Neutrophil (primary cell): ENCODE results near the gene APC.

Experiments
- H3K27ac ChIP-seq: fragments of 200-600 bp; sonication (generic); 2 replicates; pipeline ENCODE4 v1.5.1; 2016; ENCODE audit warnings: mild to moderate bottlenecking, moderate library complexity
- H3K27me3 ChIP-seq: fragments of 200-600 bp; sonication (generic); 2 replicates; pipeline ENCODE4 v1.6.0; 2016; ENCODE audit warnings: mild to moderate bottlenecking
- H3K36me3 ChIP-seq: fragments of 200-600 bp; sonication (generic); 2 replicates; pipeline ENCODE4 v1.5.1; 2017
- H3K4me1 ChIP-seq, 2 experiments: fragments of 200-600 bp in 1 of 2; sonication (generic) in 1 of 2; 1 replicate in 1 of 2; 2 replicates in 1 of 2; pipeline versions ENCODE4 v1.5.1 to v1.6.1; 2013 to 2016; ENCODE audit warnings: low read depth in 1 of 2, low read length in 1 of 2, mild to moderate bottlenecking in 1 of 2, moderate library complexity in 1 of 2; ENCODE audit not compliant: control insufficient read depth in 1 of 2, insufficient read depth in 1 of 2
- H3K4me3 ChIP-seq, 2 experiments: fragments of 200-600 bp in 1 of 2; sonication (generic) in 1 of 2; 1 replicate in 1 of 2; 2 replicates in 1 of 2; pipeline ENCODE4 v1.5.1; 2013 to 2016; ENCODE audit warnings: low read depth in 1 of 2, low read length in 1 of 2, mild to moderate bottlenecking in 1 of 2, moderate library complexity in 1 of 2
- H3K9me3 ChIP-seq: fragments of 200-600 bp; sonication (generic); 2 replicates; pipeline ENCODE4 v1.5.1; 2016
- TF ChIP-seq, protein P1 (sequence below): fragments of 200-600 bp; sonication (generic); IDR thresholded peaks from 2 replicates; pipeline ENCODE4 v1.5.1; 2016; ENCODE audit warnings: antibody characterized with exemption

APC gene

DNA sequence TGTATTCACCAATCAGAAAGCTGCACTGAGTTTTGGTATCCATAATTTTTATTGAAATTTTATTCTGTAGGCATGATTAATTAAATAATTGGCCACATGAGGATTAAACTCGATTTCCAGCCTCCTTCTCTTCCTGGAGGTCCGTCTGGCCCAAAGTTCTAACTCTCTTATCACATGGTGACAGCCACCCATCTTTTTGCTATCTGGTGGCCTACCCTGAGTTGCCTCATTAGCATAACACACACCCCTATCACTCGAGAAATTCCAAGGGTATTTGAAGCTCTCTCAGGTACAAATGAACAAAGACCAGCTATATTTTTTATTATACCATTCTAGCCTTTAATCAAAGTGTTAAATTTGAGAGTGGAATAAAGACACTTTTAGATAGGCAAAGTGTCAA is 57.7 kb downstream of the APC start:
- TF ChIP-seq, protein P1, sequence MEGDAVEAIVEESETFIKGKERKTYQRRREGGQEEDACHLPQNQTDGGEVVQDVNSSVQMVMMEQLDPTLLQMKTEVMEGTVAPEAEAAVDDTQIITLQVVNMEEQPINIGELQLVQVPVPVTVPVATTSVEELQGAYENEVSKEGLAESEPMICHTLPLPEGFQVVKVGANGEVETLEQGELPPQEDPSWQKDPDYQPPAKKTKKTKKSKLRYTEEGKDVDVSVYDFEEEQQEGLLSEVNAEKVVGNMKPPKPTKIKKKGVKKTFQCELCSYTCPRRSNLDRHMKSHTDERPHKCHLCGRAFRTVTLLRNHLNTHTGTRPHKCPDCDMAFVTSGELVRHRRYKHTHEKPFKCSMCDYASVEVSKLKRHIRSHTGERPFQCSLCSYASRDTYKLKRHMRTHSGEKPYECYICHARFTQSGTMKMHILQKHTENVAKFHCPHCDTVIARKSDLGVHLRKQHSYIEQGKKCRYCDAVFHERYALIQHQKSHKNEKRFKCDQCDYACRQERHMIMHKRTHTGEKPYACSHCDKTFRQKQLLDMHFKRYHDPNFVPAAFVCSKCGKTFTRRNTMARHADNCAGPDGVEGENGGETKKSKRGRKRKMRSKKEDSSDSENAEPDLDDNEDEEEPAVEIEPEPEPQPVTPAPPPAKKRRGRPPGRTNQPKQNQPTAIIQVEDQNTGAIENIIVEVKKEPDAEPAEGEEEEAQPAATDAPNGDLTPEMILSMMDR, result no peak
- peaks cover 72% of the 10 kb centered on the region for H3K36me3 ChIP-seq
- no peaks in the 10 kb centered on the region for H3K9me3 ChIP-seq
- H3K27ac ChIP-seq, result no peak overlapping the region
- H3K27me3 ChIP-seq, result no peaks in the 10 kb centered on the region
- H3K4me1 ChIP-seq, result no peaks in the 10 kb centered on the region
- H3K4me3 ChIP-seq, result no peak overlapping the region

DNA sequence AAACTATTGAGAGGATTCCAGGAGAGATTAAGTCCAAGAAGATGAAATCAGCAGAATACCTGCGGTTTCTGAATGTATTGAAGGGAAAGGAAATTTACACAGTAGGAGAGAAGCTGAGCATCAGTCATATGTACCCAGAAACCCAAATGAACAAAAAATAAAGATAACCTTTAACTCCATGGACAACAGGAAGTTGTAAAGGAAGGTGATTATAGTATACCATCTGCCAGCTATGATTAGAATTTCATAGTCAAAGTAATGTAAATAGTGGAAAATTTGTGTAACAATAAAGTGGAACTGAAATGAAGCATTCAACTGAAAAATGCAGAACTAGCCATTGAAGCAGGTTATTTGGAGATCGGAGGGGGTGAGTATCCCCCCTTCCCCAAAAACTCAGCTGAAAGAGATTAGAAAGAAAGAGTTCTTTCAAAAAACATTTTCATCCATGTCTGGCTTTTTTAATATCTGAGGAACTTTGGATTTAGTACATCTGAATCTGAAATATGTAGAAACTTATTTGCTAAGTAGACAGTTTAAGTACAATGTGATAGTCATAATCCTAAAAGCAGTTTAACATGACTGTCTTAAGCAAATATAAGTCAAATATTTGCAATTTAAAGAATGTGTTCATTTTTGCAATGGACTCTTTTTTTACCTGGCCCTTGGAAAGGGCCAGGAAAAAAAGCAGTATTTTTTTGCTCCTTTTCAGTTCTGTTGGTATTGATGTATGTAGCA is 58.4 kb downstream of the APC start:
- TF ChIP-seq, protein P1, result no peak
- no peaks in the 10 kb centered on the region for H3K27me3 ChIP-seq
- H3K4me1 ChIP-seq, result no peaks in the 10 kb centered on the region
- no peak overlapping the region for H3K4me3 ChIP-seq
- H3K36me3 ChIP-seq, result peaks cover 69% of the 10 kb centered on the region
- no peak overlapping the region for H3K27ac ChIP-seq
- no peaks in the 10 kb centered on the region for H3K9me3 ChIP-seq

DNA sequence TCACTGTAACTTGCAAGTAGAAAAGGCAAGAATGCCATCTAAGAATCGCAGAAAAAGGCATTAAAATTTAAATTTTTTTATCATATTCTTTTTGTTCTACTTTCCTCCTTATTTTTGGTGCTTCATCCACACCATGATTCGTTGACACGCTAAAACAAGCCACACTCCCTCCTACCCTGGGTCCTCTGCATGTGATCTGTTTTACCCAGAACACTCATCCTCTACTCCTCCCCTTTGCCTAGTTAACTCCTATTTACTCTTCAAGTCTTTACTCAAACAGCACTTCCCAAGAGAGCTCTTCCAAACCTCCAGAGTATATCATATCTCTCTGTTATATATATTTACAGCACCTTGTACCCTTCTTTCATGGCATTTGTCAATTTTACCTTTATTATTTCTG is 62.0 kb downstream of the APC start:
- Histone ChIP-seq H3K4me1 (no peaks in the 10 kb centered on the region), H3K27ac (no peak overlapping the region), H3K36me3 (peaks cover 64% of the 10 kb centered on the region), H3K9me3 (no peaks in the 10 kb centered on the region), H3K27me3 (no peaks in the 10 kb centered on the region), H3K4me3 (no peak overlapping the region)
- TF ChIP-seq, protein P1, result no peak

DNA sequence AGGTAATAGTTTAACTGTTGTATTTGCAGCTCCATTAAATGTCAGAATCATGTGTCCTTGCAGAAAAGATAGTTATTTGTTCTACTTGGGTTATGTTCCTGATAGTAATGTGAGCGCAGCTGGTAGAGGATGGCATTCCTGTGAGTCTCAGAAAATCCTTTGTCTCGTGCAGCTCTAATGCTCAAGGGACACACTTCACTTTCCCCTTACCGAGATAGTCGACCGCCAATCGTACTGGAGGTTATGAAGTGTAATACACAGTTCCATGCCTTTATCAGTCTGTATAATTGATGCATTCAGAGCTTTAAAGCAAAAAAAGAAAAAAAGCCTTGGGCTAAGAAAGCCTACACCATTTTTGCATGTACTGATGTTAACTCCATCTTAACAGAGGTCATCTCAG is 63.2 kb downstream of the APC start:
- H3K36me3 ChIP-seq, result peaks cover 59% of the 10 kb centered on the region
- H3K4me3 ChIP-seq, result no peak overlapping the region
- H3K27me3 ChIP-seq, result no peaks in the 10 kb centered on the region
- no peak overlapping the region for H3K27ac ChIP-seq
- TF ChIP-seq, protein P1, result no peak
- no peaks in the 10 kb centered on the region for H3K9me3 ChIP-seq
- no peaks in the 10 kb centered on the region for H3K4me1 ChIP-seq

DNA sequence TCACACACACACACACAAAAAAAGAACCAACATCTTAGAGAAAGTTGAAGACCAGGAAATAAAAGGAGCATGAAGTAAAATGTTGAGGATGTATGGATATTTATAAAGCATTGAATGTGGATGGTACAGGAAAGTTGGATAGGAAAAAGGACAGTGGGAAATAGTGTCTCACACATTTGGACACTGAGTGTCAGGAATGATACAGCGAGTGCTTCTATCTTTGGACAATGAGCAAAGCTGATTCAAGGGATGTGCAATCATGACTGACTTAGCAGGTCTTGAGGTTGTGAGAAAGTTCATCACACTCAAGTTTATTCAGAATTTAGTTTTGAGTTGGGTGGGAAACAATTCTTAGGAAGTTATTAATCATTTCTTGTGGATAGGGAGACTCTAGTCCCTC is 73.3 kb downstream of the APC start:
- H3K36me3 ChIP-seq, result peaks cover 48% of the 10 kb centered on the region
- H3K27me3 ChIP-seq, result no peaks in the 10 kb centered on the region
- no peak overlapping the region for H3K27ac ChIP-seq
- no peaks in the 10 kb centered on the region for H3K9me3 ChIP-seq
- TF ChIP-seq, protein P1, result no peak
- H3K4me3 ChIP-seq, result no peak overlapping the region
- H3K4me1 ChIP-seq, result no peaks in the 10 kb centered on the region
